HFF-Myc (cell line): ENCODE data around the gene GRAMD4.

ENCODE experiments used
- DNase-seq: peaks from one replicate; pipeline ENCODE4 v3.0.0-alpha.2; 2011; ENCODE audit warnings: low read depth; ENCODE audit errors: extremely low read depth
- H3K4me3 ChIP-seq: replicated peaks from 2 replicates; pipeline ENCODE4 v1.5.1; 2011; ENCODE audit warnings: low read depth, mild to moderate bottlenecking, control low read depth, low read length
- TF ChIP-seq, protein P1 (sequence below): IDR thresholded peaks from 2 replicates; pipeline ENCODE4 v1.5.1; 2012; ENCODE audit warnings: mild to moderate bottlenecking, low read depth, low read length, control low read depth; ENCODE audit errors: missing control alignments

The GRAMD4 gene

GRCh38 chr22:46663436-46664100 lies 43.4 kb downstream of the GRAMD4 start:
- no peak overlapping the region for H3K4me3 ChIP-seq

DNA sequence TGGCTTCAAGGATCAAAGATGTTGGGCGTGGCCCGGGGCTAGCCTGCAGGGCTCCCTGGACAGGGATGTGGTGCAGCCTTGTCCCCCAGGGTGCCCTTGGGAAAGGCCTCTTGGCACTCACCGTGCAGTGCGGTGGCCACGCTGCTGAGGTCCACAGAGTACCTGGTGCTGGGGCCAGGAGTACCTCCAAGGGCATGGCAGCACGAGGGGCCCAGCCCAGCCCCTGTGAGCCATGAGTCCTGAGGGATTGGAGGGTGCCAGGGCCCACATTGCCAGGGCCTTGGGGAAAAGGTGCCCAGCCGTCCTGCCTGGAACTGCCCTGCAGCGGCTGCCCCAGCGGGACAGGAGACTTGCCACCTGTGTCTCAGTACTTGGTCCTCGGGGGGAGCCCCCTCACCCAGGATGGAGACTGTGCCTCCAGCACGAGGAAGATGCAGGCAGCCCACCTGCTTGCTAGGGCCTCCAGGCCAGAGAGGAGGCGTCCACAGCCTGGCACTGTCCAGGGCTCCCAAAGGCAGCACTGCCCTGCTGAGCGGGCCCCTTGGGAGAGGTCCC lies 44.2 kb downstream of the GRAMD4 start:
- H3K4me3 ChIP-seq: no peak overlapping the region
- DNase-seq: no peak
- TF ChIP-seq, protein P1, sequence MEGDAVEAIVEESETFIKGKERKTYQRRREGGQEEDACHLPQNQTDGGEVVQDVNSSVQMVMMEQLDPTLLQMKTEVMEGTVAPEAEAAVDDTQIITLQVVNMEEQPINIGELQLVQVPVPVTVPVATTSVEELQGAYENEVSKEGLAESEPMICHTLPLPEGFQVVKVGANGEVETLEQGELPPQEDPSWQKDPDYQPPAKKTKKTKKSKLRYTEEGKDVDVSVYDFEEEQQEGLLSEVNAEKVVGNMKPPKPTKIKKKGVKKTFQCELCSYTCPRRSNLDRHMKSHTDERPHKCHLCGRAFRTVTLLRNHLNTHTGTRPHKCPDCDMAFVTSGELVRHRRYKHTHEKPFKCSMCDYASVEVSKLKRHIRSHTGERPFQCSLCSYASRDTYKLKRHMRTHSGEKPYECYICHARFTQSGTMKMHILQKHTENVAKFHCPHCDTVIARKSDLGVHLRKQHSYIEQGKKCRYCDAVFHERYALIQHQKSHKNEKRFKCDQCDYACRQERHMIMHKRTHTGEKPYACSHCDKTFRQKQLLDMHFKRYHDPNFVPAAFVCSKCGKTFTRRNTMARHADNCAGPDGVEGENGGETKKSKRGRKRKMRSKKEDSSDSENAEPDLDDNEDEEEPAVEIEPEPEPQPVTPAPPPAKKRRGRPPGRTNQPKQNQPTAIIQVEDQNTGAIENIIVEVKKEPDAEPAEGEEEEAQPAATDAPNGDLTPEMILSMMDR: no peak

More at GRCh38 chr22:46663436-46664100, 43.4 kb downstream of the GRAMD4 start:
- TF ChIP-seq, protein P1: no peak
- no peak for DNase-seq

GRCh38 chr22:46665151-46665695 lies 45.0 kb downstream of the GRAMD4 start:
- no peak for DNase-seq
- TF ChIP-seq, protein P1: no peak
- H3K4me3 ChIP-seq: no peak overlapping the region

DNA sequence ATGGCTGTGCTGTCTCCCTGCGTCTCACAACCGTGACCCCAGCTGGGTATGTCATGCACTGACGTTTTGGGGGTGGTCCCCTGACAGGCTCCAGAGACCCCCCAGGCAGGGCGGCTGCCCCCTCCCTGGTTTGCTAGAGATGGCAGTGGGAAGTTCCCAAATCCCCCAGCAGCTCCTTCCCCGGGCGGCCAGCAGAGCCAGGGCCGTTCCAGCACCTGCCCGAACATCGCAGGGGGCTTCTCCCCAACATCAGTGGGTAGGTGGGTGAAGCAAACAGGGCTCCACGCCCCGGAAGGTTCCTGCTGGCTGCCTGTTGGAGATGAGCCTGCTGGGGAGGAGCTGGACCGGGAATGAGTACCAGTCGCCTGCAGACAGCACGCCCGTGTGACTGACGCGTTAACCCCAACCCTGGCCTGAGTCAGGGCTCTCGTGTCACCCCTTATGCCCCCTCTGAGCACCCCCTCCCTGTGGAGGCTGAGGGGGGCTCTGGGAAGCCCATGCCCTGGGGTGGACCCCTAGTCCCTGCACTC lies 45.6 kb downstream of the GRAMD4 start:
- TF ChIP-seq, protein P1: no peak
- DNase-seq: no peak
- H3K4me3 ChIP-seq: no peak overlapping the region

DNA sequence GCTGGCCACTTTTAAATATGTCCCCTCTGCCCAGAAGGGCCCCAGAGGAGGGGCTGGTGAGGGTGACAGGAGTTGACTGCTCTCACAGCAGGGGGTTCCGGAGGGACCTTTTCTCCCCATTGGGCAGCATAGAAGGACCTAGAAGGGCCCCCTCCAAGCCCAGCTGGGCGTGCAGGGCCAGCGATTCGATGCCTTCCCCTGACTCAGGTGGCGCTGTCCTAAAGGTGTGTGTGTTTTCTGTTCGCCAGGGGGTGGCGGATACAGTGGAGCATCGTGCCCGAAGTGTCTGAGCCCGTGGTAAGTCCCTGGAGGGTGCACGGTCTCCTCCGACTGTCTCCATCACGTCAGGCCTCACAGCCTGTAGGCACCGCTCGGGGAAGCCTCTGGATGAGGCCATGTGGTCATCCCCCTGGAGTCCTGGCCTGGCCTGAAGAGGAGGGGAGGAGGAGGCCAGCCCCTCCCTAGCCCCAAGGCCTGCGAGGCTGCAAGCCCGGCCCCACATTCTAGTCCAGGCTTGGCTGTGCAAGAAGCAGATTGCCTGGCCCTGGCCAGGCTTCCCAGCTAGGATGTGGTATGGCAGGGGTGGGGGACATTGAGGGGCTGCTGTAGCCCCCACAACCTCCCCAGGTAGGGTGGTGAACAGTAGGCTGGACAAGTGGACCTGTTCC lies 46.5 kb downstream of the GRAMD4 start:
- DNase-seq: no peak
- no peak overlapping the region for H3K4me3 ChIP-seq

DNA sequence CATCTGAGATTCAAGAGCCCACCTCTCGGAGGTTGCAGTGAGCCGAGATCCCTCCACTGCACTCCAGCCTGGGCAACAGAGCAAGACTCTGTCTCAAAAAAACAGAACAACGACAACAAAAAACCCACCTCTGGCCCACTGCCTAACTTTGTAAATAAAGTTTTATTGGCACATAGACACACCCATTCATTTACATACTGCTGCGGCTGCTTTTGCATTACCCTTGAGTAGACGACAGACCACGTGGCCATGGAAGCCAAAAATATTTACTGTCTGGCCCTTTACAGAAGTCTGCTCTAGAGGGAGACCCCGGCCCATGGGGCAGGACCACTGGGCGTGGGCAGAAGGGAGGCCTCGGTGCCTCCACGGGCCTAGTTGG lies 47.0 kb downstream of the GRAMD4 start:
- TF ChIP-seq, protein P1: no peak
- H3K4me3 ChIP-seq: no peak overlapping the region
- DNase-seq: no peak

More for the DNA sequence above, 46.5 kb downstream of the GRAMD4 start:
- TF ChIP-seq, protein P1: no peak
